Stimulated activated naive CD4-positive, alpha-beta T cell (primary cell): ENCODE data around the gene GOLGA6L1.
"Not testable (repeated sequence)": the region's sequence is repeated elsewhere in the genome, so short reads cannot be mapped to it uniquely, and the experiment has no call there.

Source experiments
- DNase-seq, 6 experiments: peaks; one replicate each; lab custom pipeline; 2025; lab: John Stamatoyannopoulos, UW

Gene GOLGA6L1

GRCh38 chr15:23136722-23137121 is at the start of gene GOLGA6L1:
TSS of gene GOLGA6L1 (minus strand) at chr15:23136822. CDS start at chr15:23136731, 91 bp downstream.
- not testable (repeated sequence) for DNase-seq

- not testable (repeated sequence) for DNase-seq
These were observed 44.6 kb upstream of the GOLGA6L1 start for GRCh38 chr15:23181201-23181600.

GRCh38 chr15:23180547-23180927 is 43.9 kb upstream of the GOLGA6L1 start:
- DNase-seq = not testable (repeated sequence)

GRCh38 chr15:23179768-23180546 is 43.3 kb upstream of the GOLGA6L1 start:
- not testable (repeated sequence) for DNase-seq

- DNase-seq = not testable (repeated sequence)
These were observed 40.1 kb upstream of the GOLGA6L1 start for GRCh38 chr15:23176683-23177082.

- DNase-seq = not testable (repeated sequence)
These were observed 39.0 kb upstream of the GOLGA6L1 start for GRCh38 chr15:23175606-23176005.

GRCh38 chr15:23174609-23175140 is 38.1 kb upstream of the GOLGA6L1 start:
- DNase-seq = not testable (repeated sequence)

- not testable (repeated sequence) for DNase-seq
These were observed 3.8 kb downstream of the GOLGA6L1 start for GRCh38 chr15:23132787-23133186.

- no peak for DNase-seq
These were observed 18.4 kb downstream of the GOLGA6L1 start for GRCh38 chr15:23118208-23118607.

GRCh38 chr15:23095796-23096195 is 40.8 kb downstream of the GOLGA6L1 start:
- DNase-seq = no peak

- DNase-seq = no peak
These were observed 53.5 kb downstream of the GOLGA6L1 start for GRCh38 chr15:23083115-23083514.

GRCh38 chr15:23081996-23082737 is 54.5 kb downstream of the GOLGA6L1 start:
- not testable (repeated sequence) for DNase-seq

GRCh38 chr15:23081271-23081670 is 55.4 kb downstream of the GOLGA6L1 start:
- DNase-seq = no peak

- no peak for DNase-seq
These were observed 56.9 kb downstream of the GOLGA6L1 start for GRCh38 chr15:23079766-23080165.
